Glutamatergic neuron (in vitro differentiated cells): Measurements from ENCODE around the gene APOL1. TPM values are rescaled to one million over a fixed set of nuclear protein-coding genes. Genes with fewer than 3 reads are reported as not detected.

ENCODE experiments used
- DNase-seq: peaks from one replicate; pipeline ENCODE4 v3.0.0; 2022
- H3K27ac Mint-ChIP-seq: one replicate; pipeline ENCODE4 v1.8.0; 2020; ENCODE audit warnings: mild to moderate bottlenecking, mixed read lengths, inconsistent platforms; ENCODE audit not compliant: unreplicated experiment
- H3K27me3 Mint-ChIP-seq: one replicate; pipeline ENCODE4 v1.8.0; 2020; ENCODE audit warnings: mild to moderate bottlenecking, moderate library complexity, mixed read lengths, inconsistent platforms; ENCODE audit not compliant: unreplicated experiment
- H3K36me3 Mint-ChIP-seq: one replicate; pipeline ENCODE4 v1.8.0; 2020; ENCODE audit warnings: mild to moderate bottlenecking, mixed read lengths, inconsistent platforms; ENCODE audit not compliant: unreplicated experiment
- H3K4me1 Mint-ChIP-seq: one replicate; pipeline ENCODE4 v1.8.0; 2020; ENCODE audit warnings: mild to moderate bottlenecking, low read depth, mixed read lengths, inconsistent platforms; ENCODE audit not compliant: unreplicated experiment
- H3K4me3 Mint-ChIP-seq: one replicate; pipeline ENCODE4 v1.8.0; 2020; ENCODE audit warnings: mild to moderate bottlenecking, mixed read lengths, inconsistent platforms; ENCODE audit not compliant: unreplicated experiment
- H3K9me3 Mint-ChIP-seq: one replicate; pipeline ENCODE4 v1.8.0; 2020; ENCODE audit warnings: mild to moderate bottlenecking, moderate library complexity, mixed read lengths, inconsistent platforms; ENCODE audit not compliant: unreplicated experiment
- total RNA-seq: library from RNA; stranded (reverse); fragmentation: NEBNext Ultra II Directional; extraction: Animal tissue kit (Norgen Biotek cat#: 25700); gene quantifications from one replicate; pipeline ENCODE4 v1.2.1, GENCODE V29; 2021; ENCODE audit not compliant: unreplicated experiment
- TF ChIP-seq, protein P1 (sequence below): fragments of 200-600 bp; sonication (generic); IDR thresholded peaks from one replicate; pipeline ENCODE4 v1.5.0; 2021; ENCODE audit not compliant: partially characterized antibody, unreplicated experiment

The APOL1 gene
- total RNA-seq, 1 donor from 2014 or later = not detected

GRCh38 chr22:36239401-36240171 lies 13.3 kb upstream of the APOL1 start, which contains the start of gene APOL2:
Gene APOL2 (minus strand): TSS chr22:36239527. CDS start chr22:36233162, 6,365 bp downstream.
- peak; percentile 67 for DNase-seq
- H3K4me1 Mint-ChIP-seq = peaks cover 4% of the 10 kb centered on the region
- peaks cover 9% of the 10 kb centered on the region for H3K9me3 Mint-ChIP-seq
- TF ChIP-seq, protein P1, sequence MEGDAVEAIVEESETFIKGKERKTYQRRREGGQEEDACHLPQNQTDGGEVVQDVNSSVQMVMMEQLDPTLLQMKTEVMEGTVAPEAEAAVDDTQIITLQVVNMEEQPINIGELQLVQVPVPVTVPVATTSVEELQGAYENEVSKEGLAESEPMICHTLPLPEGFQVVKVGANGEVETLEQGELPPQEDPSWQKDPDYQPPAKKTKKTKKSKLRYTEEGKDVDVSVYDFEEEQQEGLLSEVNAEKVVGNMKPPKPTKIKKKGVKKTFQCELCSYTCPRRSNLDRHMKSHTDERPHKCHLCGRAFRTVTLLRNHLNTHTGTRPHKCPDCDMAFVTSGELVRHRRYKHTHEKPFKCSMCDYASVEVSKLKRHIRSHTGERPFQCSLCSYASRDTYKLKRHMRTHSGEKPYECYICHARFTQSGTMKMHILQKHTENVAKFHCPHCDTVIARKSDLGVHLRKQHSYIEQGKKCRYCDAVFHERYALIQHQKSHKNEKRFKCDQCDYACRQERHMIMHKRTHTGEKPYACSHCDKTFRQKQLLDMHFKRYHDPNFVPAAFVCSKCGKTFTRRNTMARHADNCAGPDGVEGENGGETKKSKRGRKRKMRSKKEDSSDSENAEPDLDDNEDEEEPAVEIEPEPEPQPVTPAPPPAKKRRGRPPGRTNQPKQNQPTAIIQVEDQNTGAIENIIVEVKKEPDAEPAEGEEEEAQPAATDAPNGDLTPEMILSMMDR = no peak
- H3K36me3 Mint-ChIP-seq = peaks cover 23% of the 10 kb centered on the region
- peak within 1 kb of the TSS; percentile 21 for H3K27ac Mint-ChIP-seq
- H3K4me3 Mint-ChIP-seq = no peak within 1 kb of the TSS
- H3K27me3 Mint-ChIP-seq = no peaks in the 10 kb centered on the region

DNA sequence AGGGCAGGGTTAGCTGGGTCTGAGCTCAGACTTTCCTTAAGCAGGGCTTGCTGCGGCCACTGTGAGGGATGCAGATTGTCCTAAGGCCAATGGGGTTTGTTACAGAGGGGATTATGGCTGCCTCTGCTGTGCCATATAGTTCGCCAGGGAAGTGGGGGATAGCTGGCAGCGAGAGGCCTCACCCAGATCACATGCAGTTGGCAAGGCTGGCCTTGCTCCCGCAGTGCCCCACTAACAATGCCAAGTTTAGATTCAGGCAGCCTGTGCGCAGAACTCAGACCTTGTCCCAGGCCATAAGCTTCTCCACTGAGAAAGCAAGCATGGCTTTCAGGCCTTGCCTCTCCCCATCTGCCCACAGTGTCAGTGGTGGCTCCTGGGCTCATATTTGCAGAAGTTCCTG lies 8.9 kb upstream of the APOL1 start:
- no peak overlapping the region for H3K4me3 Mint-ChIP-seq
- peaks cover 19% of the 10 kb centered on the region for H3K9me3 Mint-ChIP-seq
- peaks cover 38% of the 10 kb centered on the region for H3K36me3 Mint-ChIP-seq
- DNase-seq = no peak
- TF ChIP-seq, protein P1 = no peak
- H3K27ac Mint-ChIP-seq = no peak overlapping the region
- peaks cover 2% of the 10 kb centered on the region for H3K27me3 Mint-ChIP-seq
- peaks cover 4% of the 10 kb centered on the region for H3K4me1 Mint-ChIP-seq

DNA sequence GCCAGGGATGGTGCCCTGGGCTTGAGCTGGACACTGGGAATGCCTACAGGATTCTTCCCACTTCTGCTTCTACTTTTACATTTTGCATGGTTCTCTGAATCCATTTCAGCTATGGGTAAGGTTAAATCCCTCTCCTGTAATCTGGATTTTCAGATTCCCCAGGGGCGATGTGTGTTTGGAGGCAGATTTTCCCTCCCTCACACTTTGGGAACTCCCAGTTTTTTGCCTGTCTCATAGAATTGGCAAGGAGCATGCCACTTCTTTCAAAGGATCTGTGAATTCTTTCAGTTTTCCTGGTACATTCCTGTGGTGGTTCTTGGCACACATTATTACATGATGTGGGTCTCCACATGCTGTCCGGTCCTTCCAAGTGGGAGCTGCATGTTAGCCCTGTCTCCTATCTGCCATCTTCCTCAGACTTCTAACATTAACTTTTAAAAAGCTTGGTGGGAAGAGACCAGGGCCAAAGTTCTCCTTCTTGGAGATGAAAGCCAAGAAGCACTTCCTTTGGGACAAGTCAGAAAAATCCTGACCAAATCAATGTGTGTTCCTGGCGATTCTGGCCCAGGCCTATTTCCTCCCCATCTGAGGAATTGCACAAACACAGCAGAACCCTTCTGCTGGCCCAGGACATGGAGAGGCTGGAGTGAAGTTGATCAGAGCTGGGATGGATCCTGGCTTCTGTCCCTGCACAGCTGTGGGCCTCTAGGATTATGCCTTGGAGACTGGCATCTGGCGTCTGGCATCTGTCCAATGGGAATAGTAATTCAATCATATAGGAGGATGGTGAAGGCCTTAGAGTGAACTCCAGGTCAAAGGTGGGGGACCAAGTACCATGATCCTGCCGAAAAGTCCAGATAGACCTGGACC lies 8.2 kb upstream of the APOL1 start:
- H3K36me3 Mint-ChIP-seq = peaks cover 38% of the 10 kb centered on the region
- H3K27me3 Mint-ChIP-seq = peaks cover 2% of the 10 kb centered on the region
- TF ChIP-seq, protein P1 = no peak
- DNase-seq = no peak
- peaks cover 19% of the 10 kb centered on the region for H3K9me3 Mint-ChIP-seq
- H3K4me3 Mint-ChIP-seq = no peak overlapping the region
- no peaks in the 10 kb centered on the region for H3K4me1 Mint-ChIP-seq
- H3K27ac Mint-ChIP-seq = no peak overlapping the region

GRCh38 chr22:36245805-36246356 lies 7.1 kb upstream of the APOL1 start:
- Mint-ChIP-seq H3K9me3 (peaks cover 19% of the 10 kb centered on the region), H3K36me3 (peaks cover 43% of the 10 kb centered on the region), H3K27ac (no peak overlapping the region), H3K4me3 (no peak overlapping the region), H3K4me1 (no peaks in the 10 kb centered on the region), H3K27me3 (peaks cover 2% of the 10 kb centered on the region)
- no peak for DNase-seq
- TF ChIP-seq, protein P1 = no peak
